ENCODE data around the gene WDR88. TPM values are rescaled to one million over a fixed set of nuclear protein-coding genes. Genes with fewer than 3 reads are reported as not detected.

The WDR88 gene
- total RNA-seq, 4 donors from 2014 or later, result not detected

DNA sequence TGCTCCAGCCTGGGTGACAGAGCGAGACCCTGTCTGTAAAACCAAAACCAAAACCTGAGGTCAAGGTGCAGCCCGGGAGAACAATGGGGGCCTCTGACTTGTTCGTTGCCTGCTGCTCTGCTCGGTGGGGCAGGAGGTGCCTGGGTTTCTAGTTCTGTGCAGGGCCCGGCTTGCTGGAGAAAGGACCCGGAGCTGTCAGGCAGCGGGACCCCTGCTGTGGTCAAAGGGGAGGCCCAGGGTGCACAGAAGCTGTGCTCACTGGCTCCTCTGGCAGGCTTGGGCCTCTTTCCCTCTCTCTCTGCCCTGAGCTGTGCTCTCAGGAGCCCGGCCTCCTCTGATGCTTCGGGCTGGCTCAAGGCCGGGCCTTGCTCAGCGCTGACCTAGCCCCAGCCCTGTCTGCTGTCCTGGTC lies 65.7 kb downstream of the WDR88 start:
- no peak overlapping the region for H3K4me3 ChIP-seq
- TF ChIP-seq EP300 (IDR thresholded peaks at IDR 0.05; ENCODE audit: low read depth) (no peak), POLR2A (IDR thresholded peaks at IDR 0.05) (no peak), POLR2AphosphoS5 (IDR thresholded peaks at IDR 0.05) (no peak)
- TF ChIP-seq, protein P1, sequence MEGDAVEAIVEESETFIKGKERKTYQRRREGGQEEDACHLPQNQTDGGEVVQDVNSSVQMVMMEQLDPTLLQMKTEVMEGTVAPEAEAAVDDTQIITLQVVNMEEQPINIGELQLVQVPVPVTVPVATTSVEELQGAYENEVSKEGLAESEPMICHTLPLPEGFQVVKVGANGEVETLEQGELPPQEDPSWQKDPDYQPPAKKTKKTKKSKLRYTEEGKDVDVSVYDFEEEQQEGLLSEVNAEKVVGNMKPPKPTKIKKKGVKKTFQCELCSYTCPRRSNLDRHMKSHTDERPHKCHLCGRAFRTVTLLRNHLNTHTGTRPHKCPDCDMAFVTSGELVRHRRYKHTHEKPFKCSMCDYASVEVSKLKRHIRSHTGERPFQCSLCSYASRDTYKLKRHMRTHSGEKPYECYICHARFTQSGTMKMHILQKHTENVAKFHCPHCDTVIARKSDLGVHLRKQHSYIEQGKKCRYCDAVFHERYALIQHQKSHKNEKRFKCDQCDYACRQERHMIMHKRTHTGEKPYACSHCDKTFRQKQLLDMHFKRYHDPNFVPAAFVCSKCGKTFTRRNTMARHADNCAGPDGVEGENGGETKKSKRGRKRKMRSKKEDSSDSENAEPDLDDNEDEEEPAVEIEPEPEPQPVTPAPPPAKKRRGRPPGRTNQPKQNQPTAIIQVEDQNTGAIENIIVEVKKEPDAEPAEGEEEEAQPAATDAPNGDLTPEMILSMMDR (IDR thresholded peaks at IDR 0.05), result no peak
- H3K4me1 ChIP-seq, result peaks cover 0 to 13% (median 11%) of the 10 kb centered on the region in 4 donors
- H3K27ac ChIP-seq, result no peak overlapping the region
- H3K27me3 ChIP-seq, result peaks cover 13% of the 10 kb centered on the region
- DNase-seq, result no peak
- no peaks in the 10 kb centered on the region for H3K9me3 ChIP-seq
- 86% methylated on average over 11 of the region's 11 CpGs; no CpG with 5 or more reads in 1 of the 2 donors for WGBS, 2 donors (ENCODE audit: low coverage in 1 of 2)
- H3K36me3 ChIP-seq, result no peaks in the 10 kb centered on the region
- in situ Hi-C loops (cut with MboI; ENCODE audit: low pct_ligation_motif_present in 1 of 4, low pct_unique_long_range_greater_than_20kb in 1 of 4, low sequenced_read_pairs in 3 of 4), result no loop called here
- intact Hi-C loops (cut with DNase I; ENCODE audit: low total_unique reads), result no loop called here

DNA sequence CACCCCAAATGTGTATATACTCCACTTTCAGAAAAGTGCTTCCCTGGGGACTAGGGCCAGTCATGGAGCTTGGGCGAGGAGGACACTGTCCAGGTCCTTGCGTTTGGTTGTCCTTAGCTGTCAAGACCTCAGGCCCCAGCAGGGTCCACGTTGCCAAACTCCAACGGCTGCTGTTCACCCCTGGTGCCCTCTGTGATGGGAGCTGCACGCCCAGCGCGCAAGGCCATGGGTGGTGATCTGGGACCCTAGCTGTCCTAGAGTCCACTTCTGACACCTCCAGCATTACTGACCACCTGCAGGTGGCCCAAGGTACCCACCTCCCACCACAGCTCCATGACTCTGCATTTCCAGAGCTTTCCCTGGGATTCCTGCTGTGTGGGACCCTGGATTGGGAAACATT lies 66.3 kb downstream of the WDR88 start:
- intact Hi-C loops (cut with DNase I; ENCODE audit: low total_unique reads) (no loop called here), in situ Hi-C loops (cut with MboI; ENCODE audit: low pct_ligation_motif_present in 1 of 4, low pct_unique_long_range_greater_than_20kb in 1 of 4, low sequenced_read_pairs in 3 of 4) (no loop called here)
- Histone ChIP-seq H3K27ac (no peak overlapping the region), H3K36me3 (no peaks in the 10 kb centered on the region), H3K4me1 (peaks cover 0 to 13% (median 11%) of the 10 kb centered on the region in 4 donors), H3K9me3 (no peaks in the 10 kb centered on the region), H3K27me3 (peaks cover 7% of the 10 kb centered on the region), H3K4me3 (no peak overlapping the region)
- TF ChIP-seq, protein P1 (IDR thresholded peaks at IDR 0.05), result no peak
- TF ChIP-seq EP300 (IDR thresholded peaks at IDR 0.05; ENCODE audit: low read depth) (no peak), POLR2A (IDR thresholded peaks at IDR 0.05) (no peak), POLR2AphosphoS5 (IDR thresholded peaks at IDR 0.05) (no peak)
- no peak for DNase-seq
- WGBS, 2 donors (ENCODE audit: low coverage in 1 of 2), result 93% methylated on average over 7 of the region's 7 CpGs; no CpG with 5 or more reads in 1 of the 2 donors

DNA sequence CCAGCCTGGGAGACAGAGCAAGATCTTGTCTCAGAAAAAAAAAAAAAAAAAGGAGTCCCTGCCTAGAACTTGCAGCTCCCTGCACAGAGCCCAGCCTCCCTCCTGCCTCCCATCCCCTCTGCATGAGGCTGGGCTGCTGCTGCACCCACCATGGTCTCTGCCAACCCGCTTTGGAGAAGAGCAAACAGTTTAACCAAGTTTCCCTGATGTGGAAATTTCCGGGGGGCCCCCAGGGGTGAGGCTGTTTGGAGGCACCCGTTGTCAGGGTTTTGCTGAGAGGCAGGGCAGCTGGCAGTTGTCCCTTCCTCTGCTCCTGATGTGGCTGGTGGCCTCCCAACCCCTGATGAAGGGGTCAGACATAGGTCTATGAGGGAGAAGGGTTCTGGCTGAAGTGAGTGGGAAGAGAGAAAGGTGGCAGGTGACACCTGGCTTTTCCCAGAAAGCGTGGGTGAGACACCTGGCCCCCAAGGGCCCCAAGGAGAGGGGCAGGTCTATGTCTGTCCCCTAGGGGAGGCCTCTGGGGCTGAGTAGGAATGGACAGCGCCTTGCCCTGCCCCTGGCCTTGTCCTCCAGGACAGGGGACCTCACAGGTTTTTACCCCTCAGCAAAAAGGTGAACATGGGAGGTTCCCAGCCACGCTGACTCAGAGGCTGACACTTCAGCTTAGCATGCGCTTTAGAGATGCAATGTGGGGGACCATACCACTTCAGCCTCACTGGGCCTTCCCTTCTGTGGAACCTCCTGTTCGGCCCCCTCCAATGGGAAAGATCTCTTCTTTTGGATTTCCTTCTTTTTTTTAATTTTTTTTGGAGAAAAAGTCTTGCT lies 67.7 kb downstream of the WDR88 start:
- Histone ChIP-seq H3K9me3 (no peaks in the 10 kb centered on the region), H3K27me3 (no peaks in the 10 kb centered on the region), H3K4me1 (peaks cover 0 to 13% (median 11%) of the 10 kb centered on the region in 4 donors), H3K36me3 (no peaks in the 10 kb centered on the region), H3K4me3 (no peak overlapping the region), H3K27ac (no peak overlapping the region)
- no peak for DNase-seq
- TF ChIP-seq POLR2A (IDR thresholded peaks at IDR 0.05), result no peak
- TF ChIP-seq POLR2AphosphoS5 (IDR thresholded peaks at IDR 0.05), result no peak
- TF ChIP-seq, protein P1 (IDR thresholded peaks at IDR 0.05), result no peak
- TF ChIP-seq EP300 (IDR thresholded peaks at IDR 0.05; ENCODE audit: low read depth), result no peak
- 51 to 67% methylated on average over 4 to 8 of the region's 8 CpGs for WGBS, 2 donors (ENCODE audit: low coverage in 1 of 2)
- intact Hi-C loops (cut with DNase I; ENCODE audit: low total_unique reads), result no loop called here
- in situ Hi-C loops (cut with MboI; ENCODE audit: low pct_ligation_motif_present in 1 of 4, low pct_unique_long_range_greater_than_20kb in 1 of 4, low sequenced_read_pairs in 3 of 4), result no loop called here

DNA sequence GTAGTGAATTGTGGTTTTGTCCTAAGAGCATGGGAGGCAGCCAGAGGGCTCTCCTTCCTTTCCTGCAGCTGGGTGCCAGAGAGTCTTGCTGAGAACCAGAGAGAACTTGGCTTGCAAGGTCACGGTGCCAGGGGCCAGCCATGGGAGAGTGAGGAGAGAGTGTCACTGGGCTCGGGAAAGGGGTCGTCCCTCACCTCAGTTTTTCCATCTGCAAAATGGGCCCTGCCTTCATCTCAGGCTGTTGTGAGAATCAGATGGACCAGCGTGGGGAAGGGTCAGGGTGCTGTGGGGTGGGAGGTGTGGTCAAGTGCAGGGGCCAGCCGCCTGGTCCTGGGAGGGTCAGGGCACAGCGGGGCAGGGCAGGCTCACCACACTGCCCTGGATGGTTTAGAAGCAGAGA lies 69.6 kb downstream of the WDR88 start:
- Histone ChIP-seq H3K9me3 (no peaks in the 10 kb centered on the region), H3K36me3 (no peaks in the 10 kb centered on the region), H3K27ac (no peak overlapping the region), H3K4me1 (no peaks in the 10 kb centered on the region), H3K4me3 (no peak overlapping the region), H3K27me3 (no peaks in the 10 kb centered on the region)
- no peak for TF ChIP-seq POLR2AphosphoS5 (IDR thresholded peaks at IDR 0.05)
- TF ChIP-seq EP300 (IDR thresholded peaks at IDR 0.05; ENCODE audit: low read depth), result no peak
- no peak for TF ChIP-seq POLR2A (IDR thresholded peaks at IDR 0.05)
- TF ChIP-seq, protein P1 (IDR thresholded peaks at IDR 0.05), result no peak
- in situ Hi-C loops (cut with MboI; ENCODE audit: low pct_ligation_motif_present in 1 of 4, low pct_unique_long_range_greater_than_20kb in 1 of 4, low sequenced_read_pairs in 3 of 4) (no loop called here), intact Hi-C loops (cut with DNase I; ENCODE audit: low total_unique reads) (no loop called here)
- WGBS, 2 donors (ENCODE audit: low coverage in 1 of 2), result 86% methylated on average over 6 of the region's 6 CpGs; no CpG with 5 or more reads in 1 of the 2 donors
- DNase-seq, result no peak

Measured in transverse colon (tissue), 4 donors.